SH-SY5Y (cell line): ENCODE measurements around the gene SNX15.

ENCODE experiments used
- GATA2 ChIP-seq: IDR thresholded peaks from 2 replicates; pipeline ENCODE4 v1.6.1; 2011; ENCODE audit warnings: mild to moderate bottlenecking, low read depth, low read length
- GATA3 ChIP-seq: IDR thresholded peaks from 2 replicates; pipeline ENCODE4 v1.6.1; 2011; ENCODE audit warnings: low read depth, mild to moderate bottlenecking, low read length, moderate library complexity

DNA sequence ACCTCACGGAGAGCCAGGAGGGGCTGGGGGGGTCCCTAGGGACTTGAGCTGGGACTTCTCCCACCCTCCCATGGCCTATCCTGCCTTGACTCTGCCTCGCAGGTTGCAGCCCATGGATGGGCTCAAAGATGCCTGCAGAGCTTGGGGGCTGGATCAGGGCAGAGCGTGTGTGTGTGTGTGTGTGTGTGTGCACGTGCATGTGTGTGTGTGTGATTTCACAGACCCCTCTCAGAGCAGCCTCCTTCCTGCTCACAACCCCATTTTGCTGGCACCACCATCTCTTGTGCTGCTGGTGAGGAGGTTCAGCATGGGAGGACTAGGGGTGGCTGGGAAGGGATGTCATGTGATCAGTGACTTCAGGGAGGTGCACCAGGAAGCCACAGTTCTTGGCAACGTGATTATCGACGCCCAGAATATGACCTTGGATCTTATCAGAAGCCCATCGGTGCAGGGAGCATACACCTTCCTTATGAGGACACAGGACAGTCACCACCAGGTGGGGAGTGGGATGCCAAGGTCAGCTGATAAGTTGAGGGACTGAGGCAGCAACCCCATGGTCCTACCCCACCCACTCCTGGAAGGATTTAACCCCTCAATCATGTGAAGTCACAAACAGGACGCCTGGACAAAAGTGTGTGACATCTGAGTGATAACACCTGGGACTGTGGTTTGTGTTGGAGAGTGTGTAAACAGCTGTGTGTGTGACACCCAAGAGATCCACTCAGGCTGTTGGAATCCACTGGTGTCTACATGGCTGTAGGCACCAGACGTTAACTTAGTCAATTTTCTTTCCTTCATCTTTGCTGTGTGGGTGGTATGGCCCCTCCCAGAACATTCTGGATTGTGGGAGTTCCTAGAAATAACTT is 33.0 kb downstream of the SNX15 start:
- TF ChIP-seq GATA3 (no peak), GATA2 (no peak)
